GM12872 (cell line): ENCODE measurements around the gene MB.

ENCODE experiments used
- TF ChIP-seq, protein P1 (sequence below): IDR thresholded peaks from 3 replicates; pipeline ENCODE4 v1.5.1; 2011; ENCODE audit warnings: low read depth, mild to moderate bottlenecking, low read length, moderate library complexity; ENCODE audit not compliant: insufficient read depth

Gene MB

GRCh38 chr22:35605369-35605680 is 11.8 kb downstream of the MB start:
- TF ChIP-seq, protein P1, sequence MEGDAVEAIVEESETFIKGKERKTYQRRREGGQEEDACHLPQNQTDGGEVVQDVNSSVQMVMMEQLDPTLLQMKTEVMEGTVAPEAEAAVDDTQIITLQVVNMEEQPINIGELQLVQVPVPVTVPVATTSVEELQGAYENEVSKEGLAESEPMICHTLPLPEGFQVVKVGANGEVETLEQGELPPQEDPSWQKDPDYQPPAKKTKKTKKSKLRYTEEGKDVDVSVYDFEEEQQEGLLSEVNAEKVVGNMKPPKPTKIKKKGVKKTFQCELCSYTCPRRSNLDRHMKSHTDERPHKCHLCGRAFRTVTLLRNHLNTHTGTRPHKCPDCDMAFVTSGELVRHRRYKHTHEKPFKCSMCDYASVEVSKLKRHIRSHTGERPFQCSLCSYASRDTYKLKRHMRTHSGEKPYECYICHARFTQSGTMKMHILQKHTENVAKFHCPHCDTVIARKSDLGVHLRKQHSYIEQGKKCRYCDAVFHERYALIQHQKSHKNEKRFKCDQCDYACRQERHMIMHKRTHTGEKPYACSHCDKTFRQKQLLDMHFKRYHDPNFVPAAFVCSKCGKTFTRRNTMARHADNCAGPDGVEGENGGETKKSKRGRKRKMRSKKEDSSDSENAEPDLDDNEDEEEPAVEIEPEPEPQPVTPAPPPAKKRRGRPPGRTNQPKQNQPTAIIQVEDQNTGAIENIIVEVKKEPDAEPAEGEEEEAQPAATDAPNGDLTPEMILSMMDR, result no peak

DNA sequence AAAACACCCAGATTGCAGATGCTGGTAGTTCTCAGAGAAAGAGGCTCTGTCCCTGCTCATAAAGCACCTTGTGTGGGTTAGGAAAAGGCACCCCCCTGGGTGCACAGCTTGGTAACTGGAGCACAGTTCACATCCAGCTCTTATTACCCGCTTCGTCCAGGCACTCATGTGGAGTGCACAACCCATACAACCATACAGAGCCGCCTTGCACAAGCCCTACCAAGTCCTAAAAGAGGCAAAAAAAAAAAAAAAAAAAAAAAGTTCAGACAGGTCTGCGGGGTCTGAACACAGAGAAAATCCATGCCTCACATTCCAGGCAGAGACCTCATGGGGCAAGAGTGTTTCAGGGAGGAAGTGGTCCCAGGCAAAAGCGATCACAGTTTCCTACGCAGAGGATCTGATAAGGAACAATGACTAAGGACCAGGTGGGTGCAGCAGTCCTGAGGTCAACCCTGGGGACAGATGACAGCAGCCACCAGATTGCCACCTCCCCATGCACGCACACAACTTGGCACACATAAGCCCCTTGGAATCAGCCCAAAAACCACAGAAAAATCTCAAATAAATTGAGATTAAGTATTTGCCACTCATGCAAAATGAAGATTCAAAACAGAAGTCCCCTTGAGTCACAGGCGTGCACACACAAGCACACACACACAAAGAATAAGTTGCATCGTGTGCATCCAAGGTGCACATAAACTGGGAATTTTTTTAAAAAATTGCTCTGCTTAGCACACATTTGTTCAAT is 12.3 kb downstream of the MB start:
- TF ChIP-seq, protein P1, result no peak

- TF ChIP-seq, protein P1, result no peak
These were observed 15.2 kb downstream of the MB start for GRCh38 chr22:35601743-35602615.

DNA sequence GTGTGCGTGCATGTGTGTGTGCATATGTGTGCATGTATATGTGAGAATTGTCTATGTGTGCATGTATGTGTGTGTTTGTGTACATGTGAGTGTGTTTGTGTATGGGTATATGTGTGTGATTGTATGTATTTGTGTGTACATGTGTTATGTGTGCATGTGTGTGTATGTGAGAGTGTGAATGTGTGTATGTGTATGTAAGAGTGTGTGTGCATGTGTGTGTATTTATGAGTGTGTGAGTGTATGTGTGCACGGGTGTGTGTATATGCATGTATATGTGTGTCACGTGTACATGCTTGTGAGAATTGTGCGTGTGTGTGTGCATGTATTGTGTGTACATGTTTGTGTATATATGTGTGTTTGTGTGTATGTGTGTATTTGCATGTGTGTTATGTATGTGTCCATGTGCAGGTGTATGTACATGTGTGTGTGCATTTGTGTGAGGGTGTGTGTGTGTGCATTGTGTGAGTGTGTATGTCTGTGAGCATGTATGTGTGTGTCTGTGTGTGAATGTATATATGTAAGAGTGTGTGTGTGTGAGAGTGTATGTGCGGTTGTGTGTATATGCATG is 16.0 kb downstream of the MB start:
- TF ChIP-seq, protein P1, result no peak

DNA sequence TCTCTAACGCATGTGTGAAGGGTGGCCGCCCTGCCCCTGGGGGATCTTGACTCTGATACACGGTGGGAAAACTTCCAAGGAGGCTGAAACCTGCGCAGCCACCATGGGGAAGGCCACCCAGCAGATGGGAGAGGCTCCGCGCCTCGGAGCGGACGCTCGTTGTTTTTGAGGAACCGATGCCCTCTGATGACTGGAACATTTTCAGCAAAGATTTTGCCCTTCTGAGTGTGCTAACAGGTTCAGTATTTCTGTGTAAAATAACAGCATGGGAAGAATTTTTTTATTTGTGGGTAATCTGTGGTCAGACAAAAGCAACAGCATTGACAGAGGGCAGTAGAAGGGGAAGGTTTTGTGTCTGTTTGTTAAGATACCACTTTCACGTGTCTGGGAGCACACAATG is 16.7 kb downstream of the MB start:
- TF ChIP-seq, protein P1, result no peak

GRCh38 chr22:35599364-35599763 is 17.8 kb downstream of the MB start:
- TF ChIP-seq, protein P1, result no peak

GRCh38 chr22:35598396-35598710 is 18.8 kb downstream of the MB start:
- TF ChIP-seq, protein P1, result no peak
